NCI-H82 treated with DMSO at 0.1 percent for 48 hours (cell line): ENCODE results near the gene DSCAM.
"Not testable (repeated sequence)": the region's sequence is repeated elsewhere in the genome, so short reads cannot be mapped to it uniquely, and the experiment has no call there.

Experiments used
- DNase-seq: peaks from one replicate; lab custom pipeline; 2025; ENCODE audit not compliant: unreplicated experiment; lab: John Stamatoyannopoulos, UW

DSCAM gene

GRCh38 chr21:40194185-40194980 lies 652.6 kb downstream of the DSCAM start:
- DNase-seq: no peak

- no peak for DNase-seq
Measured at GRCh38 chr21:40191616-40192015, 655.3 kb downstream of the DSCAM start.

- DNase-seq: no peak
Measured at GRCh38 chr21:40191196-40191595, 655.8 kb downstream of the DSCAM start.

- no peak for DNase-seq
Measured at GRCh38 chr21:40187946-40188654, 658.9 kb downstream of the DSCAM start.

GRCh38 chr21:40187244-40187643 lies 659.7 kb downstream of the DSCAM start:
- no peak for DNase-seq

GRCh38 chr21:40186045-40186444 lies 660.9 kb downstream of the DSCAM start:
- no peak for DNase-seq

GRCh38 chr21:40185208-40185607 lies 661.8 kb downstream of the DSCAM start:
- no peak for DNase-seq

GRCh38 chr21:40182491-40182890 lies 664.5 kb downstream of the DSCAM start:
- DNase-seq: not testable (repeated sequence)

GRCh38 chr21:40179166-40179565 lies 667.8 kb downstream of the DSCAM start:
- DNase-seq: no peak

GRCh38 chr21:40178726-40179125 lies 668.2 kb downstream of the DSCAM start:
- DNase-seq: no peak

- no peak for DNase-seq
Measured at GRCh38 chr21:40177979-40178378, 669.0 kb downstream of the DSCAM start.

GRCh38 chr21:40176724-40177123 lies 670.2 kb downstream of the DSCAM start:
- DNase-seq: no peak

GRCh38 chr21:40173816-40174215 lies 673.1 kb downstream of the DSCAM start:
- DNase-seq: no peak

- no peak for DNase-seq
Measured at GRCh38 chr21:40169971-40170370, 677.0 kb downstream of the DSCAM start.

GRCh38 chr21:40166291-40166843 lies 680.6 kb downstream of the DSCAM start:
- DNase-seq: no peak

GRCh38 chr21:40165773-40166070 lies 681.2 kb downstream of the DSCAM start:
- no peak for DNase-seq

- DNase-seq: no peak
Measured at GRCh38 chr21:40164905-40165772, 681.8 kb downstream of the DSCAM start.

GRCh38 chr21:40162075-40162474 lies 684.9 kb downstream of the DSCAM start:
- no peak for DNase-seq

GRCh38 chr21:40160911-40161310 lies 686.0 kb downstream of the DSCAM start:
- DNase-seq: no peak

- no peak for DNase-seq
Measured at GRCh38 chr21:40158366-40158765, 688.6 kb downstream of the DSCAM start.

- DNase-seq: no peak
Measured at GRCh38 chr21:40155563-40155962, 691.4 kb downstream of the DSCAM start.
